Adrenal gland (tissue), 5 donors: ENCODE results near the gene NPTX2.

Experiments
- CTCF ChIP-seq, 6 experiments: fragments of 450-650 bp in 4 of 6; fragments of 200-600 bp in 2 of 6; sonication (generic) in 1 of 6; IDR thresholded peaks; 1 replicate in 5 of 6; 2 replicates in 1 of 6; pipeline versions ENCODE4 v1.5.1 to v1.8.0; 2016 to 2021; ENCODE audit warnings: antibody characterized with exemption in 6 of 6, mild to moderate bottlenecking in 2 of 6, moderate library complexity in 1 of 6
- POLR2A ChIP-seq, 2 donors: fragments of 450-650 bp; IDR thresholded peaks; one replicate each; pipeline ENCODE4 v1.6.1; 2017; ENCODE audit warnings: antibody characterized with exemption in 2 of 2, mild to moderate bottlenecking in 2 of 2, moderate library complexity in 1 of 2
- donor health status: DM: no; HTN: no; CAD: no.

- TF ChIP-seq CTCF (IDR thresholded peaks at IDR 0.05) (no peak), POLR2A (IDR thresholded peaks at IDR 0.05) (no peak)
Measured at GRCh38 chr7:98628418-98628817, 11.3 kb downstream of the NPTX2 start.
